ENCODE results near the gene CYP21A2. TPM values are rescaled to one million over a fixed set of nuclear protein-coding genes. Genes with fewer than 3 reads are reported as not detected.
"Not testable (repeated sequence)": the region's sequence is repeated elsewhere in the genome, so short reads cannot be mapped to it uniquely, and the experiment has no call there.

Gene CYP21A2
- total RNA-seq, 5 donors from 2014 or later (not counting 1 experiment from before 2014, with no cell fraction given), result 0.43 to 2.2 (median 1.6) TPM

GRCh38 chr6:32004393-32004792 is 33.8 kb upstream of the CYP21A2 start:
- POLR2A ChIA-PET; H3K27ac Mint-ChIP-seq; H3K4me1 Mint-ChIP-seq; H3K27me3 ChIP-seq (replicated peaks in 1 of 2; ENCODE audit: control insufficient read depth in 2 of 2, extremely low read depth in 1 of 2, insufficient read depth in 2 of 2, low read length in 1 of 2); ATAC-seq (replicated peaks in 1 of 4); H3K4me3 ChIP-seq (ENCODE audit: control insufficient read depth in 1 of 2, extremely low read depth in 1 of 2, low read length in 1 of 2); H3K36me3 Mint-ChIP-seq; H3K9me3 Mint-ChIP-seq; H3K4me3 Mint-ChIP-seq; H3K9me3 ChIP-seq; H3K27me3 Mint-ChIP-seq; H3K36me3 ChIP-seq (ENCODE audit: control insufficient read depth in 2 of 2, extremely low read depth in 1 of 2, insufficient read depth in 1 of 2, low read length in 1 of 2); CTCF ChIA-PET; DNase-seq: not testable (repeated sequence)
- Histone ChIP-seq H3K4me1 (ENCODE audit: control insufficient read depth in 1 of 2, extremely low read depth in 1 of 2, insufficient read depth in 2 of 2, low read length in 2 of 2) (peaks cover 0 to 11% of the 10 kb centered on the region in 2 experiments), H3K27ac (ENCODE audit: low read length) (peak overlapping the region; percentile 12)
- no CpG with 5 or more reads among the region's 4 CpGs for WGBS (ENCODE audit: insufficient coverage)

GRCh38 chr6:32004864-32005537 is 33.2 kb upstream of the CYP21A2 start:
- DNase-seq, result peak in 1 of 35 experiments; percentile 7
- Histone ChIP-seq H3K27ac (ENCODE audit: low read length) (peak overlapping the region; percentile 12), H3K4me1 (ENCODE audit: control insufficient read depth in 1 of 2, extremely low read depth in 1 of 2, insufficient read depth in 2 of 2, low read length in 2 of 2) (peaks cover 0 to 11% of the 10 kb centered on the region in 2 experiments)
- ATAC-seq (replicated peaks in 1 of 4), result peak; percentile 87 to 96 (median 92)
- H3K4me3 Mint-ChIP-seq; H3K9me3 ChIP-seq; H3K27me3 Mint-ChIP-seq; CTCF ChIA-PET; H3K4me3 ChIP-seq (ENCODE audit: control insufficient read depth in 1 of 2, extremely low read depth in 1 of 2, low read length in 1 of 2); H3K36me3 Mint-ChIP-seq; H3K9me3 Mint-ChIP-seq; H3K36me3 ChIP-seq (ENCODE audit: control insufficient read depth in 2 of 2, extremely low read depth in 1 of 2, insufficient read depth in 1 of 2, low read length in 1 of 2); POLR2A ChIA-PET; H3K27me3 ChIP-seq (replicated peaks in 1 of 2; ENCODE audit: control insufficient read depth in 2 of 2, extremely low read depth in 1 of 2, insufficient read depth in 2 of 2, low read length in 1 of 2); H3K4me1 Mint-ChIP-seq: not testable (repeated sequence)
- WGBS (ENCODE audit: insufficient coverage), result 62% methylated on average over 4 of the region's 13 CpGs
- H3K27ac Mint-ChIP-seq, result peak overlapping the region; percentile 83 to 89

GRCh38 chr6:32005538-32005880 is 32.7 kb upstream of the CYP21A2 start:
- DNase-seq; H3K36me3 Mint-ChIP-seq; H3K27me3 ChIP-seq (replicated peaks in 1 of 2; ENCODE audit: control insufficient read depth in 2 of 2, extremely low read depth in 1 of 2, insufficient read depth in 2 of 2, low read length in 1 of 2); POLR2A ChIA-PET; H3K9me3 ChIP-seq; CTCF ChIA-PET; H3K27ac ChIP-seq (ENCODE audit: low read length); H3K4me3 Mint-ChIP-seq; ATAC-seq (replicated peaks in 1 of 4); H3K4me1 Mint-ChIP-seq; H3K36me3 ChIP-seq (ENCODE audit: control insufficient read depth in 2 of 2, extremely low read depth in 1 of 2, insufficient read depth in 1 of 2, low read length in 1 of 2); H3K9me3 Mint-ChIP-seq; H3K27me3 Mint-ChIP-seq; H3K4me3 ChIP-seq (ENCODE audit: control insufficient read depth in 1 of 2, extremely low read depth in 1 of 2, low read length in 1 of 2): not testable (repeated sequence)
- H3K27ac Mint-ChIP-seq, result peak overlapping the region in 1 of 2 donors; percentile 89
- 87% methylated on average over 3 of the region's 9 CpGs for WGBS (ENCODE audit: insufficient coverage)
- H3K4me1 ChIP-seq (ENCODE audit: control insufficient read depth in 1 of 2, extremely low read depth in 1 of 2, insufficient read depth in 2 of 2, low read length in 2 of 2), result peaks cover 0 to 11% of the 10 kb centered on the region in 2 experiments

GRCh38 chr6:32005991-32006529 is 32.2 kb upstream of the CYP21A2 start:
- CTCF ChIA-PET, result not testable (repeated sequence)

GRCh38 chr6:32007086-32007485 is 31.1 kb upstream of the CYP21A2 start:
- CTCF ChIA-PET, H3K27ac Mint-ChIP-seq: not testable (repeated sequence)
- peak in 1 of 35 experiments; percentile 11 for DNase-seq

More at GRCh38 chr6:32005991-32006529, 32.2 kb upstream of the CYP21A2 start:
- H3K4me3 ChIP-seq (ENCODE audit: control insufficient read depth in 1 of 2, extremely low read depth in 1 of 2, low read length in 1 of 2); H3K4me1 Mint-ChIP-seq; DNase-seq; H3K9me3 Mint-ChIP-seq; ATAC-seq (replicated peaks in 1 of 4); H3K27ac Mint-ChIP-seq; H3K36me3 Mint-ChIP-seq; H3K9me3 ChIP-seq; H3K27me3 Mint-ChIP-seq; H3K27me3 ChIP-seq (replicated peaks in 1 of 2; ENCODE audit: control insufficient read depth in 2 of 2, extremely low read depth in 1 of 2, insufficient read depth in 2 of 2, low read length in 1 of 2); H3K36me3 ChIP-seq (ENCODE audit: control insufficient read depth in 2 of 2, extremely low read depth in 1 of 2, insufficient read depth in 1 of 2, low read length in 1 of 2); H3K4me3 Mint-ChIP-seq; H3K27ac ChIP-seq (ENCODE audit: low read length); POLR2A ChIA-PET: not testable (repeated sequence)
- H3K4me1 ChIP-seq (ENCODE audit: control insufficient read depth in 1 of 2, extremely low read depth in 1 of 2, insufficient read depth in 2 of 2, low read length in 2 of 2), result peaks cover 0 to 11% of the 10 kb centered on the region in 2 experiments
- no CpG with 5 or more reads among the region's 8 CpGs for WGBS (ENCODE audit: insufficient coverage)

GRCh38 chr6:32008037-32008436 is 30.2 kb upstream of the CYP21A2 start:
- POLR2A ChIA-PET; H3K27me3 ChIP-seq (replicated peaks in 1 of 2; ENCODE audit: control insufficient read depth in 2 of 2, extremely low read depth in 1 of 2, insufficient read depth in 2 of 2, low read length in 1 of 2); H3K9me3 ChIP-seq; H3K27ac ChIP-seq (ENCODE audit: low read length); H3K36me3 Mint-ChIP-seq; H3K27ac Mint-ChIP-seq; H3K27me3 Mint-ChIP-seq; ATAC-seq (replicated peaks in 1 of 4); H3K9me3 Mint-ChIP-seq; DNase-seq; H3K4me1 Mint-ChIP-seq; H3K36me3 ChIP-seq (ENCODE audit: control insufficient read depth in 2 of 2, extremely low read depth in 1 of 2, insufficient read depth in 1 of 2, low read length in 1 of 2); CTCF ChIA-PET; H3K4me3 Mint-ChIP-seq; H3K4me3 ChIP-seq (ENCODE audit: control insufficient read depth in 1 of 2, extremely low read depth in 1 of 2, low read length in 1 of 2): not testable (repeated sequence)
- WGBS (ENCODE audit: insufficient coverage), result no CpG with 5 or more reads among the region's 24 CpGs
- peaks cover 0 to 11% of the 10 kb centered on the region in 2 experiments for H3K4me1 ChIP-seq (ENCODE audit: control insufficient read depth in 1 of 2, extremely low read depth in 1 of 2, insufficient read depth in 2 of 2, low read length in 2 of 2)

More at GRCh38 chr6:32007086-32007485, 31.1 kb upstream of the CYP21A2 start:
- H3K4me1 Mint-ChIP-seq; H3K36me3 ChIP-seq (ENCODE audit: control insufficient read depth in 2 of 2, extremely low read depth in 1 of 2, insufficient read depth in 1 of 2, low read length in 1 of 2); H3K9me3 ChIP-seq; ATAC-seq (replicated peaks in 1 of 4); H3K27ac ChIP-seq (ENCODE audit: low read length); H3K27me3 ChIP-seq (replicated peaks in 1 of 2; ENCODE audit: control insufficient read depth in 2 of 2, extremely low read depth in 1 of 2, insufficient read depth in 2 of 2, low read length in 1 of 2); H3K9me3 Mint-ChIP-seq; H3K4me3 ChIP-seq (ENCODE audit: control insufficient read depth in 1 of 2, extremely low read depth in 1 of 2, low read length in 1 of 2); POLR2A ChIA-PET; H3K36me3 Mint-ChIP-seq; H3K4me3 Mint-ChIP-seq; H3K27me3 Mint-ChIP-seq: not testable (repeated sequence)
- no CpG with 5 or more reads among the region's 12 CpGs for WGBS (ENCODE audit: insufficient coverage)
- H3K4me1 ChIP-seq (ENCODE audit: control insufficient read depth in 1 of 2, extremely low read depth in 1 of 2, insufficient read depth in 2 of 2, low read length in 2 of 2), result peaks cover 0 to 11% of the 10 kb centered on the region in 2 experiments
